ENCODE results near the gene SYCP2. TPM values are rescaled to one million over a fixed set of nuclear protein-coding genes. Genes with fewer than 3 reads are reported as not detected.

The SYCP2 gene
- total and polyA plus RNA-seq, 2 of the 8 experiments (the other 6 are each of a cell fraction or from before 2014, with no cell fraction given) = 0.02 to 0.50 TPM

- TF ChIP-seq, protein P1, sequence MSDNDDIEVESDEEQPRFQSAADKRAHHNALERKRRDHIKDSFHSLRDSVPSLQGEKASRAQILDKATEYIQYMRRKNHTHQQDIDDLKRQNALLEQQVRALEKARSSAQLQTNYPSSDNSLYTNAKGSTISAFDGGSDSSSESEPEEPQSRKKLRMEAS (IDR thresholded peaks at IDR 0.05) = peak; percentile 8; the same call in 1 of the 2 replicates
- no peak for TF ChIP-seq CHD2 (IDR thresholded peaks at IDR 0.05; ENCODE audit: low read length)
- TF ChIP-seq SRF (IDR thresholded peaks at IDR 0.05; ENCODE audit: low read depth, low read length) = no peak
- TF ChIP-seq MAFK (IDR thresholded peaks at IDR 0.05; ENCODE audit: low read depth, low read length) = no peak
- no peak for TF ChIP-seq HDAC2 (IDR thresholded peaks at IDR 0.05; ENCODE audit: borderline replicate concordance in 1 of 2, low read depth in 2 of 2, low read length in 2 of 2)
- no peak for TF ChIP-seq BCL11A (IDR thresholded peaks at IDR 0.05; ENCODE audit: low read depth in 2 of 2, low read length in 2 of 2)
- TF ChIP-seq KDM5A (IDR thresholded peaks at IDR 0.05; ENCODE audit: low read length) = no peak
- TF ChIP-seq TAF7 (optimal IDR thresholded peaks at IDR 0.05; ENCODE audit: borderline replicate concordance, low read depth, low read length) = peak; percentile 4
- no peak for TF ChIP-seq CTBP2 (IDR thresholded peaks at IDR 0.05; ENCODE audit: borderline replicate concordance, insufficient read depth, insufficient read length, low read length)
- TF ChIP-seq SUZ12 (IDR thresholded peaks at IDR 0.05; ENCODE audit: low read length) = no peak
- peak; percentile 85; the same call in 1 of the 2 replicates for TF ChIP-seq POLR2AphosphoS5 (IDR thresholded peaks at IDR 0.05; ENCODE audit: low read depth, low read length)
- peak in 1 of 2 experiments; percentile 63; a peak in 2 of 4 replicates for TF ChIP-seq SIN3A (conservative IDR thresholded peaks at IDR 0.05 in 1 of 2, IDR thresholded peaks at IDR 0.05 in 1 of 2; ENCODE audit: low read depth in 1 of 2, low read length in 2 of 2)
- peak; percentile 48; the same call in 1 of the 2 replicates for TF ChIP-seq ATF3 (IDR thresholded peaks at IDR 0.05; ENCODE audit: insufficient read depth, low read depth, low read length)
- TF ChIP-seq KDM1A (IDR thresholded peaks at IDR 0.05; ENCODE audit: borderline replicate concordance, low read length) = no peak
- TF ChIP-seq KDM4A (IDR thresholded peaks at IDR 0.05; ENCODE audit: low read depth, low read length, severe bottlenecking) = peak; percentile 81
- TF ChIP-seq CEBPB (IDR thresholded peaks at IDR 0.05; ENCODE audit: low read depth, low read length) = no peak
- no peak for TF ChIP-seq ZNF274 (IDR thresholded peaks at IDR 0.05; ENCODE audit: borderline replicate concordance, extremely low read depth, low read length)
- peak; percentile 56; the same call in 1 of the 2 replicates for TF ChIP-seq CREB1 (IDR thresholded peaks at IDR 0.05)
- no peak for TF ChIP-seq RFX5 (IDR thresholded peaks at IDR 0.05; ENCODE audit: borderline replicate concordance, low read depth, low read length)
- no peak for TF ChIP-seq SIRT6 (IDR thresholded peaks at IDR 0.05; ENCODE audit: low read length)
- no peak for TF ChIP-seq HDAC6 (IDR thresholded peaks at IDR 0.05; ENCODE audit: low read depth, low read length)
- TF ChIP-seq PHF8 (conservative IDR thresholded peaks at IDR 0.05; ENCODE audit: low read depth, low read length) = peak; percentile 71
- TF ChIP-seq RBBP5 (IDR thresholded peaks at IDR 0.05; ENCODE audit: borderline replicate concordance, low read depth, low read length) = peak; percentile 56
Measured at GRCh38 chr20:59940129-59940955, 6.9 kb upstream of the SYCP2 start, which contains the start of the genes FAM217B and PPP1R3D (continued).

All from H1 (cell line).